ENCODE results near the gene LACTB.

Gene LACTB

DNA sequence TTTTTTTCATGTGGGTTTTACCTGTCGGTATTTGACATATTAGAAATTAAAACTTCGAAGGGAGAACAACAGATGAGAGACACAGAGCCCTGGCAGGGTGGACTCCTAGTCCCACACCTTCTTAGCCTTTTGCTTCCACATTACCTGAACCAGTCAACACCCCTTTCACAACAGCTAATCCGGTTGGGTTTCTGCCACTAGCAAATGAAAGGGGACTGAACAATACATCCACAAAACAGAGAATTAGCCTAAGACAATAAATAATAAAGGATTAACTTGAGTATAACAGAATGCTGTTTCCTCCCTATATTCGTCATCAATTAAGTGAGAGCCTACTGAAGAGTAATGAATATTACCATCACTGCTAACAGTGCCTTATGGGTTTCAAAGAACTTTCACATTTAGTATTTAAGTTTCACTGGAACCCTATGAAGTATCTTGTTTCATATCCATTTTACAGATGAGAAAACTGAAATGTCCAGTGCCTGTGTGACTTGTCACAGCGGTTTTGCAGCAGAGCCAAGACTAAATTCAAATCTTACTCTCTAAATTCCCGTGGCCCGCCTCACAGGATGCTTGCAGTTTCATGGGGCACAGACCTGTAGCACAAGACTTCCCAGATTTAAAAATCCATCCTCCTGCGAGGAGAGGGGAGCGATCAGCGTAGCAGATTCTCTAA lies 66.7 kb downstream of the LACTB start:
- no peak for DNase-seq (ENCODE audit: low read depth in 2 of 2)
- peak overlapping the region; percentile 58 to 89 for H3K4me3 ChIP-seq (replicated peaks in 1 of 2; ENCODE audit: low read depth in 2 of 2, low read length in 2 of 2)
- TF ChIP-seq CTCF (IDR thresholded peaks at IDR 0.05; ENCODE audit: low read depth, low read length) = no peak

DNA sequence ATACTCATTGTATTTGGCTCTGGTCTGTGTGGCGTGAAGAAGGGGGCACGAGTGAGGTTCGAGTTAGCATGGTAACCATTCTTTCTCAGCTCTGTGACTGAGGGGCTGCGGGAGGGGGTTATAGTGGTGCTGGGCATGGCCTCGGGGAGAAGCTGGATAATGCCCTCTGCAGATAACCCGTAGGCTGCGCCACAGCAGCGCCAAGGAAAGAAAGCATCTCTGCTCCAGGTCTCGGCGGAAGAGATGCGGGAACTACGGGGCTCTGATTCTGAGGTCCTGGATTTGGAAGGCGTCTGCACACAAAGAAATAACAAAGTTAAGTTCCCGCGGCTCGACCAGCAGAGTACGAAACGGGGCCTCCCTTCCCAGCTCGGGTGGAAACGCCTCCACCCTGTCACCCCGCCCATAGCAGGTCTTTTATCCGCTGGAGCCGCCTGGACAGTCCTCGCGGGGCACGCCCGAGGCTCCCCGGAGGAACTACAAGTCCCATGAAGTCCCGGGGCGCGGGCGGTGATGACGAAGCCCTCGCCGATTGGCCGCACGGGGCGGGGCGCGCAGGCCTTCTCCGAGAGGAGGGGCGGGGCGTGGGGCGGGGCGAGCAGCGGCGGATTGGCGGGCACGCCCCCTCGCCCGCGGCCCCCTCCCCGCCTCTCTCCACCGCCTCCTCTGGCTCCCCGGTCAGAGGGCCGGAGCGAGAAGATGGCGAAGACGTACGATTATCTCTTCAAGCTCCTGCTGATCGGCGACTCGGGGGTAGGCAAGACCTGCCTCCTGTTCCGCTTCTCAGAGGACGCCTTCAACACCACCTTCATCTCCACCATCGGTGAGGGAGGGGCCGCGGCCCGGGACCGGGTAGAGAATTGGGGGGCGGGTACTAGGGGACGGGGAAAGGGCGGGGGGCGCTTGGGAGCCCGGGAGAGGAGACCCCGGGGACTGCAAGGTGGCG lies 67.5 kb downstream of the LACTB start, which contains the start of gene RAB8B:
Gene RAB8B (plus strand): TSS at position 681 of the 946 bp plus-strand sequence. CDS start 19 bp downstream, at position 700.
- peak within 1 kb of the TSS; percentile 89 for H3K4me3 ChIP-seq (replicated peaks in 1 of 2; ENCODE audit: low read depth in 2 of 2, low read length in 2 of 2)
- no peak for TF ChIP-seq CTCF (IDR thresholded peaks at IDR 0.05; ENCODE audit: low read depth, low read length)
- peak; percentile 96 to 98 for DNase-seq (ENCODE audit: low read depth in 2 of 2)

- DNase-seq (ENCODE audit: low read depth in 2 of 2) = no peak
- H3K4me3 ChIP-seq (replicated peaks in 1 of 2; ENCODE audit: low read depth in 2 of 2, low read length in 2 of 2) = peak overlapping the region; percentile 89
- no peak for TF ChIP-seq CTCF (IDR thresholded peaks at IDR 0.05; ENCODE audit: low read depth, low read length)
Measured at GRCh38 chr15:63189941-63190768, 68.5 kb downstream of the LACTB start.

- H3K4me3 ChIP-seq (replicated peaks in 1 of 2; ENCODE audit: low read depth in 2 of 2, low read length in 2 of 2) = peak overlapping the region; percentile 89
- peak in 1 of 2 donors; percentile 42 for DNase-seq (ENCODE audit: low read depth in 2 of 2)
- no peak for TF ChIP-seq CTCF (IDR thresholded peaks at IDR 0.05; ENCODE audit: low read depth, low read length)
Measured at GRCh38 chr15:63190769-63191649, 69.3 kb downstream of the LACTB start.
